GM10847 (cell line): ENCODE results near the gene DOCK6.
A peak's percentile ranks its signal among the peaks of the same experiment; 100 is the strongest.

Experiments
- POLR2A ChIP-seq: IDR thresholded peaks from 2 replicates; pipeline ENCODE4 v1.6.1; 2011; ENCODE audit not compliant: insufficient read length; ENCODE audit errors: extremely low read depth

DOCK6 gene

DNA sequence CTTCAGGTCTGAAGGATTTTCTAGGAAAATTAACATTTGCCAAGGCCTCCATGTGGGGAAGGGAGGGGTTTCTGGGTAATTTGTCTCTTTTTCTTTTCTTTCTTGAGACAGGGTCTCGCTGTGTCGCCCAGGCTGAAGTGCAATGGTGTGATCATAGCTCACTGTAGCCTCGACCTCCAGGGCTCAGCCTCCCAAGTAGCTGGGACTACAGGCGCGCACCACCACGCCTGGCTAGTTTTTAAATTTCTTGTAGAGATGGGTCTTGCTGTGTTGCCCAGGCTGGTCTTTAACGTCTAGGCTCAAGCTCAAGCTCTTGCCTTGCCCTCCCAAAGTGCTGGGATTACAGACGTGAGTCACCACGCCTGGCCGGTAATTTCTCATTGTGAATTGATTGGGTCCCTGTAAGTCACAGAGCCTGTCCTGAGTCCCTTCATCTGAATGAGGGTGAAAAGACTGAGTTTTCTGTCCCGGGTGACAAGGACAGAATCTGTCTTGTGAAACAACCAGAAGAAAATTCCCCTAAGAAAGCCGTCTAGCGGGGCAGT, 96.8 kb downstream of the DOCK6 start:
- no peak for TF ChIP-seq POLR2A

DNA sequence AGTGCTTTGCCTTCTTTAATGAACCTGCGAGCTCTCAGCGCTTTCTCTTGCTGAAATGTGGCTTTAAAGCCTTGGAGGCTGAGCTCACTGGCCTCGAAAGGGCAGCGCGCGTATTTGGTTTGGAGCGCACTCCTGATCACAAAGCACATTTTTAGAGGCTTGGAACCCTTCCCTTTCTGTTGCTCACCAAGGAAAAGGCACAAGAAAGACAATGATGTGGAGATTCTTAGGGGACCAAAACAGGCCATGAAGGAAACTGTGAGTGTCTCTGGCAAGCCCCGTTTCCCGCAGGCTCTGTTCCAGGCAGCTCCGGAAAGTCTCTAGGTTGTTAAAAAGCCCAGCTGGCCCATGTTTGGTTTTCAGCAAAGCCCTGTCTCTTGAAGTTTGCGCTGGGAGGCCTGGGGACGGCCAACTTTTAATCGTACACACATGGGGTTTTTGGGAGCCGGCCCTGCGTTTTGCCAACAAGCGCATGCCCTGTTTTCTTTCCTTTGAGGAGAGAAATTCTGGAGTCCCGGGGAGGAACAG, 97.4 kb downstream of the DOCK6 start:
- no peak for TF ChIP-seq POLR2A

DNA sequence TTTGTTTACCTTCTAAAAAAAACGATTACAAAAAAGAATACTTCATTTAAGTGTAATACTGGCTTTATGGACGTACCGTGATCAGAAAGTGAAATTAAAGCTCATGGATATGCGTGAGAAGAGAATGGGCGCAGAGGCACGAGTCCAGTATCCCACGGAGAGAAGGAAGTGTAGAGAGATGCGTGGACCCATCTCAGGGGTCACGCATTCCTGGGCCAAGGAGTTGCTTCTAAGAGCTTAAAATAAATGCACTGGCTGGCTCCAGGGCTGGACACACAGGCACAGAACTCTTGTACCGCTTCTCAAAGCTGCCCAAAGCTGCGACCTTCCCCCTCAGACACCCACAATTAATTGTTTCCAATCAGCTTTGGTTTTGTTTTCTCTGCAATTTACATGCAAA, 98.0 kb downstream of the DOCK6 start:
- no peak for TF ChIP-seq POLR2A

DNA sequence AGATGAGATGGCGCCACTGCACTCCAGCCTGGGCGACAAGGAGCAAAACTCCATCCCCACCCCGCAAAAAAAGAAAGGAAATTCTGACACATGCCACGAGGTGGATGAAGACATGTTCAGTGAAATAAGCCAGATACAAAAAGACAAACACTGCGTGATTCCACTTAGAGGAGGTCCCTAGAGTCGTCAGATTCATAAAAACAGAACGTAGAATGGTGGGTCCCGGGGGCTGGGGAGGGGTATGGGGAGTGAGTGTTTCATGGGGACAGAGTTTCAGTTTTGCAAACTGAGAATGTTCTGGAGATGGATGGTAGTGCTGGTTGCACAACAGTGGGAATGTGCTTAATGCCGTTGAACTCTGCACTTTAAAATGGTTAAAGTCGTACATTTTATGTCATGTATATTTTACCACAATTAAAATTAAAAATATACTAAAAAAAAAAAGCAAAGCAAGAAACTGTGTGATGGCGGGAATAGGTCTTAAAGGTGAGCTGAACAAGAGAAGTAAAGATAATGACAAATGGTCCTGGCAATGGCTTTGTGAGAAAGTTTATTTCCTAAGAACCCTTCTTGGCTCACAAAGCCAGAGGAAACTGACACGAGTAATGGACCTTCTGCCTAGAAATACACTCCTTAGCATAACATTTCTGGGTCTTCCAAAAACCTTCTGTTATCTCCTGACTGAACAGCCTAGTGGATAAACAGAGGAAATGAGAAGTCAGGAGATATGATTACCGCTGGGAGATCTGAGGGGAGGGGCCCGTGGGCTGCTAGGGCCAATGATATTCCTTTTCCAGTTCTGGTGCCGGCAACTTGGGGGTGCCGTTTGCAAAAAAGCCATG, 102.5 kb downstream of the DOCK6 start:
- no peak for TF ChIP-seq POLR2A

DNA sequence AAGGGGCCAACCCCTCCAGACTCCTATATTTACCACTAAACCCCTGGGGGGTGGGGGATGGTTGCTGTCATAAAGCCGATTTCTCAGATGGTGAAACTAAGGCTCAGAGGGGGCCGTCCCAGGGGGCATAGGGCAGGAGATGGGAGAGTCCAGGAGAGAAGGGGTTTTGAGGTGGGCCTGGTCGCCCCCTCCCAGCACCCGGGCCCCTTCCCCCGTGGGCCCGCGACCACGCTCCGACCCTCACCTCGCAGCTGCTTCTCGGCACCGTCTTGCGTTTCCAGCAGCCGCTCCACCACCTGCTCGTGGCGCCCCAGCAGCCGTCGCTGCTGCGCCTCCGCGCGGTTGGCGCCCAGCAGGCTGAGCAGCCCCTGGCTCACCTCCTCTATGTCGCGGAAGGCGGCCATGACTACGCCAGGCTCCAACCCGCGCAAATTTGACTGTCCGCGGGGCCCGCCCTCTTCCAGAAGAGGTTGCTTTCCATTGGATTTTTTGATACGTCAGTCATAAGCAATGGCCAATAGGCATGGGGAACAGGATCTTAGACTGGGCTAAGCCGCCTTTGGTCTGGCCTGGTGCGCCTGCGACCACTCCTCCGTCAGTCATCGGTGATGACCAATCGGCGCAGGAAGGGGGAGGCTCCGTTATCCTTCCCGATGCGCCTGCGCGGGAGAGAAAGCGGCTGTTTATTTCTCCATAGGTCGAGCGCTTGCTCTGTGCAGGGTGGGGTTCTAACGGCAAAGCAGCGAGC, 106.8 kb downstream of the DOCK6 start, which contains the start of gene SPC24:
Gene SPC24, minus strand, starts transcription at position 410 of the 748 bp plus-strand sequence. Its CDS starts 6 bp downstream, at position 404.
- TF ChIP-seq POLR2A, result peak; percentile 83

DNA sequence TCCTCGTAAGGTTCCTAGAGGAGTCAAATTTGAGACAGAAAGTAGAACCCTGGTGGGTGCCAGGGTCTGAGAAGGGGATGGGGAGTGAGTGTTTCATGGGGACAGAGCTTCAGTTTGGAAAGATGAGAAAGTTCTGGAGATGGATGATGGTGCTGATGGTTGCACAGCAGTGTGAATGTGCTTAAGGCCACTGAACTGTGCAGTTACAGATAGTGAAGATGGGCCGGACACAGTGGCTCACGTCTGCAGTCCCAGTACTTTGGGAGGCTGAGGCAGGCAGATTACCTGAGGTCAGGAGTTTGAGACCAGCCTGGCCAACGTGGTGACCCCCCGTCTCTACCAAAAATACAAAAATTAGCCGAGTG, 107.7 kb downstream of the DOCK6 start:
- no peak for TF ChIP-seq POLR2A

DNA sequence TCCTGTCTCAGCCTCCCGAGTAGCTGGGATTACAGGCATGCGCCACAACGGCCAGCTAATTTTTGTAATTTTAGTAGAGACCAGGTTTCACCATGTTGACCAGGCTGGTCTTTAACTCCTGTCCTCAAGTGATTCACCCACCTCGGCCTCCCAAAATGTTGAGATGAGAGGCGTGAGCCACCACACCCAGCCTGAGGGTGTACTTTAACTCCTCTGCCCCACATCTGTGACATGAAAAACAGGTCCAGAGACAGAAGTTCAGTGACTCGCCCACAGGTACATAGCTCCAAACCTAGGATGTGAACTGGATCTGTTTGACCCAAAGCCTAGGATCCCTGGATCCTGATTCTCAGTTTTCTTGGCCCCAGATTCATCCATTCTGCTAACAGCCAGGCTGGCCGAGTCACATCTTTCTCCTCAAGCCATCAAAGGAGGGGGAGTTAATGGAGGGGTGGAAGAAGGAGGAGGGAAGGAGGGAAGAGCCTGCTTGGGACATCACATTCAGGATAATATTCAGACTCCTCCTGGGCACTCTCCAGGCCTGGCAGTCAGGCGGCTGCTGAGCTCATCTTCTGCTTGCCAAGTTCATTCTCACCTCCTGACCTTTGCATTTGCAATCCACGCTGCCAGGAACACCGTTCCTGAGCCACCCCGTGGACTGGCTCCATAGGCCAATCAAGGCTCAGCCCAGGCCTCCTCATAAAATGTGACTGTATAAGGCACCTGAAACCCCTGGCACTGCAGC, 109.8 kb downstream of the DOCK6 start:
- TF ChIP-seq POLR2A, result no peak

DNA sequence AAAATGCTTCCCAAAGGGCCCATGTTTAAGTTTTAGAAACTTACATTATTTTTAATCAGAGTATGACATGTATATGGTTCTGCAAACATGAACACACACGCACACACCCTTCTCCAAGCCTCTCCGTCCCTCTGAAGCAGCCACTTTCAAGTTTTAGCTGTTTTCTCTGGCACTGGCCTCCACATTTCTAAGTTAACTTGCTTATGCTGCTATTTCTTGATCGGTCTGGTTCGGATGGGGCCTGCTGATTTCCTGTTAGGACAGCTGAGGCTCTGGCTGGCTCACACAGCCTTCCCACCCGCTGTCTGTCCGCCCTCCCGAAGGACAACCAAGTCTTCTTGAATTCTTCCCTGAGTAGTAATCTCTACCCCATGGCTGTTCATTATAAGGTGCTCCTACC, 111.1 kb downstream of the DOCK6 start:
- no peak for TF ChIP-seq POLR2A
